Thymus (tissue), 11 donors: ENCODE results near the gene DGKZ. TPM values are rescaled to one million over a fixed set of nuclear protein-coding genes. Genes with fewer than 3 reads are reported as not detected.

Experiments
- DNase-seq, 9 donors: peaks; one replicate each; pipeline ENCODE4 v3.0.0-alpha.2; 2013; ENCODE audit warnings: low spot score in 9 of 9, low read depth in 6 of 9, missing footprints in 1 of 9
- H3K27ac ChIP-seq, 2 donors: one replicate each; pipeline ENCODE4 v1.5.1; 2013; ENCODE audit warnings: control low read depth in 1 of 2, low read depth in 1 of 2, low read length in 1 of 2, mild to moderate bottlenecking in 1 of 2, moderate library complexity in 1 of 2
- H3K27me3 ChIP-seq, 2 donors: one replicate each; pipeline ENCODE4 v1.5.1; 2013; ENCODE audit warnings: low read length in 1 of 2; ENCODE audit not compliant: control insufficient read depth in 2 of 2, insufficient read depth in 1 of 2
- H3K36me3 ChIP-seq, 2 donors: one replicate each; pipeline ENCODE4 v1.5.1; 2013; ENCODE audit warnings: low read length in 1 of 2, mild to moderate bottlenecking in 1 of 2, moderate library complexity in 1 of 2; ENCODE audit not compliant: control insufficient read depth in 2 of 2, insufficient read depth in 2 of 2
- H3K4me1 ChIP-seq, 2 donors: one replicate each; pipeline ENCODE4 v1.5.1; 2013; ENCODE audit warnings: low read length in 2 of 2; ENCODE audit not compliant: control insufficient read depth in 2 of 2, insufficient read depth in 2 of 2
- H3K4me3 ChIP-seq, 2 donors: one replicate each; pipeline ENCODE4 v1.5.1; 2013; ENCODE audit warnings: low read length in 2 of 2, control low read depth in 1 of 2, mild to moderate bottlenecking in 1 of 2
- H3K9me3 ChIP-seq, 2 donors: one replicate each; pipeline ENCODE4 v1.5.1; 2013; ENCODE audit warnings: low read length in 1 of 2, mild to moderate bottlenecking in 1 of 2; ENCODE audit not compliant: control insufficient read depth in 2 of 2, insufficient read depth in 1 of 2
- WGBS: extraction: QIAGEN DNeasy Blood & Tissue Kit; methylation state at CpG from one replicate; pipeline ENCODE4 v1.1.7; 2013; 5-methylcytosine and 5-hydroxymethylcytosine counted together
- polyA plus RNA-seq: library from polyadenylated mRNA; stranded (reverse); fragments of 200-250 nt; gene quantifications from one replicate; pipeline ENCODE4 v1.2.3, GENCODE V29; 2013
- total RNA-seq: library from RNA; stranded (reverse); fragments of 120-200 nt; gene quantifications from one replicate; pipeline ENCODE4 v1.2.4, GENCODE V29; 2013
- donor health status: healthy.

The DGKZ gene
- total and polyA plus RNA-seq, 2 donors, result 52.8 to 139 TPM

- Histone ChIP-seq H3K9me3 (no peaks in the 10 kb centered on the region), H3K27me3 (peaks cover 0 to 37% of the 10 kb centered on the region in 2 donors), H3K4me3 (peak overlapping the region; percentile 38 to 44), H3K36me3 (no peaks in the 10 kb centered on the region), H3K27ac (no peak overlapping the region), H3K4me1 (peaks cover 28 to 74% of the 10 kb centered on the region in 2 donors)
- peak in 3 of 9 donors; percentile 66 to 81 (median 66) for DNase-seq
- WGBS, result under 1% methylated on average over 99 of the region's 99 CpGs
Measured at GRCh38 chr11:46332568-46333393, 14.5 kb upstream of the DGKZ start.

DNA sequence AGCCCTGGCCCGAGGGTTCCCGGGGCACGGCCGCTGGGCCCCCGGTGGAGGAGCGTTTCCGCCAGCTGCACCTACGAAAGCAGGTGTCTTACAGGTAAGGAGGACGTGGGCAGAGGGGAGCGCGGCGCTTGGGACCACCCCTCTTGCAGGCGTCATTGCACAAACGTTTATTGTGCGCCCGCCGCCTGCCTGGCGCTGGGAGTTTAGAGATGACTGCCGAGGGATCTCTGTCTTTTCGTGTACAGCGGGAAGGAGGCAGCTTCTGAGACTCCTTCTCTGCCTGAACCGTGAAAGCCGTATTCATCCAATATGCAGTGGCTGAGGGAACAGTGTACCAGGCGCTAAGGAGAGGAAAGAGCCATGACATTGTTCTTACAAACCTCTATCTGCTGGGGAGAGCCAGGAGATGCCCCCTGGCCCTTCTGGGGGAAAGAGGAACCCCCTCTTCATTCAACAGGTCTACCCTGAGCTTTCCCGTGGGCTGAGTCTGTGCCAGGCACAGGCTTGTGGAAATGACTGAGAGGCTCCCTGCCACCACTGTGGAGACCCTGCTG is 13.8 kb upstream of the DGKZ start:
- WGBS, result 3% methylated on average over 25 of the region's 25 CpGs

GRCh38 chr11:46334211-46334610 is 13.1 kb upstream of the DGKZ start:
- Histone ChIP-seq H3K4me1 (peaks cover 28 to 86% of the 10 kb centered on the region in 2 donors), H3K27me3 (peaks cover 0 to 37% of the 10 kb centered on the region in 2 donors), H3K27ac (no peak overlapping the region), H3K9me3 (no peaks in the 10 kb centered on the region), H3K4me3 (peak overlapping the region in 1 of 2 donors; percentile 38), H3K36me3 (no peaks in the 10 kb centered on the region)
- DNase-seq, result no peak
- WGBS, result over 99% methylated on average over 3 of the region's 3 CpGs

More for the DNA sequence above, 13.8 kb upstream of the DGKZ start:
- Histone ChIP-seq H3K4me1 (peaks cover 28 to 80% of the 10 kb centered on the region in 2 donors), H3K27ac (no peak overlapping the region), H3K27me3 (peaks cover 0 to 37% of the 10 kb centered on the region in 2 donors), H3K36me3 (no peaks in the 10 kb centered on the region), H3K4me3 (peak overlapping the region; percentile 38 to 44), H3K9me3 (no peaks in the 10 kb centered on the region)
- peak in 1 of 9 donors; percentile 61 for DNase-seq

GRCh38 chr11:46335271-46335670 is 12.0 kb upstream of the DGKZ start:
- H3K4me1 ChIP-seq, result peaks cover 28 to 86% of the 10 kb centered on the region in 2 donors
- 80% methylated on average over 6 of the region's 6 CpGs for WGBS
- H3K4me3 ChIP-seq, result no peak overlapping the region
- H3K36me3 ChIP-seq, result no peaks in the 10 kb centered on the region
- no peak for DNase-seq
- H3K9me3 ChIP-seq, result no peaks in the 10 kb centered on the region
- H3K27ac ChIP-seq, result no peak overlapping the region
- peaks cover 0 to 32% of the 10 kb centered on the region in 2 donors for H3K27me3 ChIP-seq

DNA sequence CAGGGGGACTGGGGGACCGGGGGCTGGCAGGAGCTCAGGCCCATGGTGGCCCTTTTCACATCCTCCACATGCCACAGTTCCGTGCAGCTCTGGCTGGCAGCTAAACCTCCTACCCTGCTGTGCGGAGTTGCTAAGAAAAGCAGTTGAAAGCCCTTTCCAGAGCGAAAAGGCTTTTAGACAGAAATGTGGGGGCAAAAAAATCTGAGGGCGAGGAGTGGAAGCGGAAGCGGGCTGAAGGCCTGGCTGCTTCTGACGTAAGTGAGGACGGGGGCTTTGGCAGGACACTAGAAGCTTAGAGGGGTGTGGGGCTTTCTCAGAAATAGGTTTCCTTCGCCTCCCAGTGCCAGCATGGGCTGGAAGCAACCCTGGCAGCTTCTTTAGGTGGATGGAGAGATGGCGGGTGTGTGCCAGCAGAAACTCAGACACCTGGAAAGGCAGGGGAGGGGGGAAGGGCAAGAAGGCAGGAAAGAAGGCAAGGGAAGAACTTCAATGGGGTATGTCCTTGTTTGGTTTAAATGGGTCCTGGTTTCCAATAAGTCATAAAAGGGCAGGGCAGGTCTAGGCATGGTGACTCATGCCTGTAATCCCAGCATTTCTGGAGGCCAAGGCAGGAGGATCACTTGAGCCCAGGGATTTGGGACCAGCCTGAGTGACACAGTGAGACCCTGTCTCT is 11.2 kb upstream of the DGKZ start:
- H3K4me3 ChIP-seq, result no peak overlapping the region
- no peaks in the 10 kb centered on the region for H3K9me3 ChIP-seq
- H3K27me3 ChIP-seq, result peaks cover 0 to 27% of the 10 kb centered on the region in 2 donors
- H3K4me1 ChIP-seq, result peaks cover 23 to 85% of the 10 kb centered on the region in 2 donors
- WGBS, result 97% methylated on average over 11 of the region's 11 CpGs
- no peaks in the 10 kb centered on the region for H3K36me3 ChIP-seq
- H3K27ac ChIP-seq, result no peak overlapping the region
- no peak for DNase-seq

DNA sequence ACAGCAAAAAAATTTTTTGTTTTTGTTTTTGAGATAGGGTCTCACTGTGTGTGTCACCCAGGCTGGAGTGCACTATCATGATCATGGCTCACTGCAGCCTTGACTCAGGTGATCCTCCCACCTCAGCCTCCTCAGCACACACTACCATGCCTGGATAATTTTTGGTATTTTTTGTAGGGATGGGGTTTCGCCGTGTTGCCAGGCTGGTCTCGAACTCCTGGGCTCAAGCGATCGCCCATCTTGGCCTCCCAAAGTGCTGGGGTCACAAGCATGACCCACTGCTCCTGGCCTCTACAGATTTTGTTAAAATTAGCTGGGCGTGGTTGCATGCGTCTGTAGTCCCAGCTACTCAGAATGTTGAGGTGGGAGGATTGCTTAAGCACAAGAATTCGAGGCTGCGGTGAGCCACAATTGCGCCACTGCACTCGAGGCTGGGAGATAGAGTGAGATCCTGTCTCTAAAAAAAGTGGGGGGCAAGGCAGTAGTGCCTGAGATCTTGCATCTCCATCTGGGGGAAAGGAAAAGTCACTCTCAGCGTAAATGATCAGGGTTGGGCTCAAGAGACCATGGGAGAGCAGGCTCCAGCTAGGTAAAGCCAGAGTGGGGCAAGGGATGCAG is 10.6 kb upstream of the DGKZ start:
- peaks cover 18 to 84% of the 10 kb centered on the region in 2 donors for H3K4me1 ChIP-seq
- H3K9me3 ChIP-seq, result no peaks in the 10 kb centered on the region
- H3K27ac ChIP-seq, result no peak overlapping the region
- no peaks in the 10 kb centered on the region for H3K36me3 ChIP-seq
- H3K27me3 ChIP-seq, result peaks cover 0 to 27% of the 10 kb centered on the region in 2 donors
- DNase-seq, result peak in 1 of 9 donors; percentile 42
- H3K4me3 ChIP-seq, result no peak overlapping the region
- 93% methylated on average over 12 of the region's 12 CpGs for WGBS

DNA sequence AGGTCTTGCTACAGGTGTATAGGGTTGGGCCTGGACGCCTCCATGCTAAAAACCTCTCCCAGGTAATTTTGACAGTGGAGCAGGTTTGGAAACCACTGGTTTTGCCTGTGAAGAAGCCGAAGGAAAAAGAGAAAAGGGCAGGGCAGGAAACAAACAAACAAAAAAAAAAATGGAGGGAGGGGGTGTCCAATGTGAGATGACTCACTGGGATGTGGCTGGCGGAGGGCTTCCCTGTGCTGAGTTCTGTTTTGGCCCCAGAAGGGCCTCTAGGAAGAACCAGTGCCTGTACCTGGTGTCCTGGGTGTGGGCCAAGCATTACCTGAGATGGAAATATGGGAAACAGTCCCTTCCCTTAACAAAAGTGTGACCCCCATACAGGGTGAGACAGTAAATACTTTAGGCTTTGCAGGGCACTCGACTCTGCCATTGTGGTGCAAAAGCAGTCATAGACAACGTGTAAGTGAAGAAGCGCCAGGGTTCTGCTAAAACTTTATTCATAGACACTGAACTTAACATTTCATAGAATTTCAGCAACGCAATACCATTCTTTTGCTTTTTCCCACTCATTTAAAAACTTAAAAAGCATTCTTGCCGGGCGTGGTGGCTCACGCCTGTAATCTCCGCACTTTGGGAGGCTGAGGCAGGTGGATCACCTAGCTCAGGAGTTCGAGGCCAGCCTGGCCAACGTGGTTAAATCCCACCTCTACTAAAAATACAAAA is 9.5 kb upstream of the DGKZ start:
- peaks cover 0 to 17% of the 10 kb centered on the region in 2 donors for H3K27me3 ChIP-seq
- WGBS, result 97% methylated on average over 13 of the region's 13 CpGs
- no peaks in the 10 kb centered on the region for H3K36me3 ChIP-seq
- H3K27ac ChIP-seq, result no peak overlapping the region
- H3K4me3 ChIP-seq, result no peak overlapping the region
- DNase-seq, result no peak
- H3K9me3 ChIP-seq, result no peaks in the 10 kb centered on the region
- peaks cover 16 to 84% of the 10 kb centered on the region in 2 donors for H3K4me1 ChIP-seq

GRCh38 chr11:46338636-46338987 is 8.7 kb upstream of the DGKZ start:
- H3K36me3 ChIP-seq, result no peaks in the 10 kb centered on the region
- WGBS, result 57% methylated on average over 9 of the region's 9 CpGs
- H3K4me1 ChIP-seq, result peaks cover 15 to 85% of the 10 kb centered on the region in 2 donors
- DNase-seq, result no peak
- peaks cover 0 to 10% of the 10 kb centered on the region in 2 donors for H3K27me3 ChIP-seq
- H3K9me3 ChIP-seq, result no peaks in the 10 kb centered on the region
- peak overlapping the region in 1 of 2 donors; percentile 12 for H3K27ac ChIP-seq
- no peak overlapping the region for H3K4me3 ChIP-seq
